ENCODE data around the gene LMAN1. TPM values are rescaled to one million over a fixed set of nuclear protein-coding genes. Genes with fewer than 3 reads are reported as not detected.

LMAN1 gene
- total and polyA plus RNA-seq, 2 experiments from 2014 or later: 127 to 193 TPM

DNA sequence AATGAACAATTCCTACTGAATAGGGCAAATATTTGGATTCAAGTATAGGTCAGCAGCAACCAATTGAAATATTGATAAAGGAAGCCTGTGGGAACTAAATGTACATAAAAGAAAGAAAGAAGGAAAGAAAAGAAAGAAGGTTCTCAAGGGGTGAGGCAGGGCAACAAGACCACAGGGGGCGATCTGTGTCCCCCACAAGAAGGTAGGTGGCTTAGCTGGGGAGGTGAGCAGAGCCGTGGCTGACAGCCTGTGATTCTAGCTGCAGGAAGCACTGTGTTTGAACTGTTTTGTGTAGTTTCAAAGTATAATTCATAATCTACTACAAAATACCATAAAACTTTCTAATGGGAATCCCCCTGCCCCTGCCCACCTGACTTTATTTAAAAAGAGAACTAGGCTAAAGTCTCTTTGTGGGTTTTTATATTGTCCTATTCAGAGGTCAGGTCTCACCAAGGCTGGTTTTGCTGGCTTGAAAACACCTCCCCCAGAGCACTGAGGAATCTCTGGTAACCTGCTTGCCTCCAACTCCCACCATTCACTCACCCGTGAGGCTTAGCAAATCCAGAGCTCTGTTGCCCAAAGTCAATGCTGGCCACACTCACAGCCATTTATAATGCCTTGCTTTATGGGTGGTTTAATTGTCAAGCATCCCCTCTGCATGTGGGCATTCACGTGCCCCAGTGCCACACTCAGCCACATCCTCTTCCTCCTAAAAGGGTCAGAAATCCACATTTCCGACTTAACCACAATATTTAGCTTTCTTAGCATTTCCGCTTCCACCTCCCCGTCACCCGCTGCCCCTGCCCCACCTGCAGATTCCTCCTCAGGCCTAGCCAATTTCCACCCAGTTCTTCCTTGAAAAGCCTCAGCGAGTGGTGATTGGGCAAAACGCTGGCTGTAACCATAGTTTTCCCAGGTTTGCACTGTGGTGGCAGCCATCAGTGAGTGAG is 36.4 kb upstream of the LMAN1 start:
- H2AFZ ChIP-seq: no peak overlapping the region
- no peak overlapping the region for H3K4me2 ChIP-seq (ENCODE audit: unreplicated experiment)
- no peaks in the 10 kb centered on the region; the same call in none of the 2 replicates for H3K27me3 ChIP-seq (replicated peaks; ENCODE audit: insufficient read depth)
- in situ Hi-C loops (cut with MboI): no loop called here
- DNase-seq: no peak
- no peaks in the 10 kb centered on the region for H3K36me3 ChIP-seq (ENCODE audit: low read depth)
- H4K20me1 ChIP-seq (ENCODE audit: insufficient read depth): no peaks in the 10 kb centered on the region
- no peak overlapping the region for H3K9ac ChIP-seq
- H3K79me2 ChIP-seq (ENCODE audit: insufficient read depth): no peaks in the 10 kb centered on the region
- no peaks in the 10 kb centered on the region for H3F3A ChIP-seq (ENCODE audit: insufficient read depth)
- no peak overlapping the region for H3K27ac ChIP-seq
- H3K4me1 ChIP-seq (ENCODE audit: insufficient read depth): no peaks in the 10 kb centered on the region
- no peak overlapping the region for H3K4me3 ChIP-seq
- no peaks in the 10 kb centered on the region for H3K9me2 ChIP-seq (ENCODE audit: insufficient read depth)
- H3K9me3 ChIP-seq (ENCODE audit: low read depth): no peaks in the 10 kb centered on the region
- 87 to 91% methylated on average over 10 of the region's 10 CpGs for WGBS, 2 experiments (ENCODE audit: low coverage in 1 of 2, low lambda C conversion rate in 2 of 2, missing lambda C conversion rate in 2 of 2)
- TF ChIP-seq EZH2phosphoT487 (IDR thresholded peaks at IDR 0.05; ENCODE audit: insufficient read depth, low read depth) (no peak), EZH2 (IDR thresholded peaks at IDR 0.05; ENCODE audit: insufficient read depth, poor library complexity, severe bottlenecking) (no peak)

- 95 to 96% methylated on average over 3 of the region's 3 CpGs for WGBS, 2 experiments (ENCODE audit: low coverage in 1 of 2, low lambda C conversion rate in 2 of 2, missing lambda C conversion rate in 2 of 2)
- Histone ChIP-seq H3K79me2 (ENCODE audit: insufficient read depth) (no peaks in the 10 kb centered on the region), H3F3A (ENCODE audit: insufficient read depth) (no peaks in the 10 kb centered on the region), H3K4me2 (ENCODE audit: unreplicated experiment) (no peak overlapping the region), H3K36me3 (ENCODE audit: low read depth) (no peaks in the 10 kb centered on the region), H3K4me1 (ENCODE audit: insufficient read depth) (peaks cover 5% of the 10 kb centered on the region; the same call in 1 of the 2 replicates), H2AFZ (no peak overlapping the region), H3K9me3 (ENCODE audit: low read depth) (no peaks in the 10 kb centered on the region), H3K27ac (no peak overlapping the region), H3K4me3 (no peak overlapping the region), H4K20me1 (ENCODE audit: insufficient read depth) (no peaks in the 10 kb centered on the region), H3K9ac (no peak overlapping the region), H3K27me3 (replicated peaks; ENCODE audit: insufficient read depth) (no peaks in the 10 kb centered on the region; the same call in none of the 2 replicates), H3K9me2 (ENCODE audit: insufficient read depth) (no peaks in the 10 kb centered on the region)
- no peak for DNase-seq
- in situ Hi-C loops (cut with MboI): no loop called here
- no peak for TF ChIP-seq EZH2phosphoT487 (IDR thresholded peaks at IDR 0.05; ENCODE audit: insufficient read depth, low read depth)
- TF ChIP-seq EZH2 (IDR thresholded peaks at IDR 0.05; ENCODE audit: insufficient read depth, poor library complexity, severe bottlenecking): no peak
Observed at GRCh38 chr18:59393381-59393780, 34.3 kb upstream of the LMAN1 start.

DNA sequence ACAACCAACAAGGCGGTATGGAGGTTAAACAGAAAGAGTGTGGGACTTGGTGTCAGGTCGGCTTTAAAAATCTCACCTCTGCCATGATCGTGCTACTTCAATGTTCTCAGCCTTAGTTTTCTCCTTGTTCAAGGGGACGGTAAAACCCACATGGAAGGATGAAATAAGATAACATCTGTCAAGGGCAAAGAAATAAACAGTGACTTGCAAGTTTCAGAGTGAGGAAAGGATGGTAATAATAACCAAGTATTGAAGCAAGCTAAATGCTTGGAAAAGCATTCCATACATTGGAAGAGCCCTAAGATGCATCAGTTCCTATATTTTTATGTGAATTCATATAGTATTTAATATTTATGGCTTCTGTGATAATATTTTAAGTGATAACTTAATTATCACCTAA is 29.8 kb upstream of the LMAN1 start:
- Histone ChIP-seq H3K4me2 (ENCODE audit: unreplicated experiment) (no peak overlapping the region), H3F3A (ENCODE audit: insufficient read depth) (no peaks in the 10 kb centered on the region), H4K20me1 (ENCODE audit: insufficient read depth) (no peaks in the 10 kb centered on the region), H2AFZ (no peak overlapping the region), H3K36me3 (ENCODE audit: low read depth) (no peaks in the 10 kb centered on the region), H3K9ac (no peak overlapping the region), H3K4me1 (ENCODE audit: insufficient read depth) (peaks cover 5% of the 10 kb centered on the region; the same call in 1 of the 2 replicates), H3K27me3 (replicated peaks; ENCODE audit: insufficient read depth) (no peaks in the 10 kb centered on the region), H3K9me2 (ENCODE audit: insufficient read depth) (no peaks in the 10 kb centered on the region), H3K79me2 (ENCODE audit: insufficient read depth) (no peaks in the 10 kb centered on the region), H3K4me3 (no peak overlapping the region), H3K9me3 (ENCODE audit: low read depth) (no peaks in the 10 kb centered on the region), H3K27ac (no peak overlapping the region)
- TF ChIP-seq EZH2 (IDR thresholded peaks at IDR 0.05; ENCODE audit: insufficient read depth, poor library complexity, severe bottlenecking): no peak
- TF ChIP-seq EZH2phosphoT487 (IDR thresholded peaks at IDR 0.05; ENCODE audit: insufficient read depth, low read depth): no peak
- no peak for DNase-seq
- 95 to 96% methylated on average over 4 of the region's 4 CpGs for WGBS, 2 experiments (ENCODE audit: low coverage in 1 of 2, low lambda C conversion rate in 2 of 2, missing lambda C conversion rate in 2 of 2)
- in situ Hi-C loops (cut with MboI): no loop called here

DNA sequence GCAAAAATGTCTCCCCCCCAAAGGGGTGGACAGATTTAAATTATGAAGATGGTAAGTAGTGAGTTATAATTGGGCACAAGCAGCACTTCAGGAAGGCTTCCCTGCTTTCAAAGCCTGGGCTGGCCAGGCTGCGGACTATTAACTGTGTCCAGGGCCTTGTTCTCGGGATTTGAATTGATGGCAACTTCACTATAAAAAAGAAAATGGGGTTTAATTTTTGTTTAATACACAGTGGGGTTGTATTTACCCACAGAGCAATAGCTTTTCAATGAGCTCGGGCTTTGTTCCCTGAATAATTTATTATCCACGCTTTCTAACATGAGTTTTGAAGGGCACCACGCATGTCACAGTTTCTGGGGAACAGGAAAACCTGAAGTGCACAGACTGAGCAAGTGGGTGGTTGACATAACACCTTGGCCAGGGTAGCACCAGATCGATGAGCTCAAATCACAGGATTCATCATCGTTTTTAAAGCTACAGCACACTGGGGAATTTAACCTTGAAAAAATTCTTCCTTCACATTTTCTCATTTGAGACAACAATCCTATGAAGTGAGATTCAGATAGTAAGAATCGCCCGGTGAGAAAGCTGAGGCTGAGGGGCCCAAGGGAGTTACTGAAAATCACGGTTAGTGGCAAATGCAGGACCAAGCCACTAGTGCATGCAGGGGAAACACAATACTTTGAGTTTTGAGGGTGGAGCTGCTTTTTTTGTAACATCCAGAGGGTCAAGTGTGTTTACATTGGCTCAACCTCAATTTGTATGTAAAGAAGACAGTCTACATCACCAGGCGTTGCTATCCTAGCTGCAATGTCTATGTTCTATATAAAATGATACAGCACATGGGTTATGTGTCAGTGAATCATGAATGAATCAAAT is 28.9 kb upstream of the LMAN1 start:
- DNase-seq: no peak
- no peaks in the 10 kb centered on the region for H3K27me3 ChIP-seq (replicated peaks; ENCODE audit: insufficient read depth)
- no peak overlapping the region for H3K4me2 ChIP-seq (ENCODE audit: unreplicated experiment)
- H3K79me2 ChIP-seq (ENCODE audit: insufficient read depth): no peaks in the 10 kb centered on the region
- peaks cover 5% of the 10 kb centered on the region; the same call in 1 of the 2 replicates for H3K4me1 ChIP-seq (ENCODE audit: insufficient read depth)
- H3K9ac ChIP-seq: no peak overlapping the region
- no peaks in the 10 kb centered on the region for H3K36me3 ChIP-seq (ENCODE audit: low read depth)
- H3F3A ChIP-seq (ENCODE audit: insufficient read depth): no peaks in the 10 kb centered on the region
- H3K27ac ChIP-seq: no peak overlapping the region
- H3K4me3 ChIP-seq: no peak overlapping the region
- WGBS, 2 experiments (ENCODE audit: low coverage in 1 of 2, low lambda C conversion rate in 2 of 2, missing lambda C conversion rate in 2 of 2): 88 to 89% methylated on average over 11 of the region's 11 CpGs
- no peaks in the 10 kb centered on the region for H3K9me3 ChIP-seq (ENCODE audit: low read depth)
- H2AFZ ChIP-seq: no peak overlapping the region
- in situ Hi-C loops (cut with MboI): no loop called here
- no peaks in the 10 kb centered on the region for H3K9me2 ChIP-seq (ENCODE audit: insufficient read depth)
- no peaks in the 10 kb centered on the region for H4K20me1 ChIP-seq (ENCODE audit: insufficient read depth)
- TF ChIP-seq EZH2phosphoT487 (IDR thresholded peaks at IDR 0.05; ENCODE audit: insufficient read depth, low read depth) (no peak), EZH2 (IDR thresholded peaks at IDR 0.05; ENCODE audit: insufficient read depth, poor library complexity, severe bottlenecking) (no peak)
